WERI-Rb-1 (cell line): ENCODE results near the gene BBS2.

Experiments used
- DNase-seq: peaks from one replicate; pipeline ENCODE4 v3.0.0-alpha.2; 2020
- H3K27ac ChIP-seq: fragments of 250-450 bp; sonication (Bioruptor Pico); 2 replicates; pipeline ENCODE4 v1.5.1; 2020; ENCODE audit warnings: mild to moderate bottlenecking, moderate library complexity
- H3K27me3 ChIP-seq: fragments of 250-450 bp; sonication (Bioruptor Pico); 2 replicates; pipeline ENCODE4 v1.5.1; 2021; ENCODE audit warnings: mild to moderate bottlenecking, low read depth, moderate library complexity; ENCODE audit not compliant: insufficient read depth, severe bottlenecking
- H3K36me3 ChIP-seq: fragments of 250-450 bp; sonication (Bioruptor Pico); 2 replicates; pipeline ENCODE4 v1.5.1; 2020; ENCODE audit warnings: mild to moderate bottlenecking, moderate library complexity
- H3K4me3 ChIP-seq: 2 replicates; pipeline ENCODE4 v1.5.1; 2011; ENCODE audit warnings: low read depth, mild to moderate bottlenecking, control low read depth, low read length
- H3K9me3 ChIP-seq: fragments of 250-450 bp; sonication (Bioruptor Pico); 2 replicates; pipeline ENCODE4 v1.5.1; 2021; ENCODE audit warnings: mild to moderate bottlenecking, moderate library complexity; ENCODE audit not compliant: severe bottlenecking
- CTCF ChIP-seq: IDR thresholded peaks from 2 replicates; pipeline ENCODE4 v1.5.1; 2011; ENCODE audit warnings: low read depth, mild to moderate bottlenecking, control low read depth, inconsistent platforms, low read length

BBS2 gene

GRCh38 chr16:56547949-56548567 lies 28.2 kb upstream of the BBS2 start:
- Histone ChIP-seq H3K27me3 (no peaks in the 10 kb centered on the region), H3K27ac (no peak overlapping the region), H3K9me3 (no peaks in the 10 kb centered on the region), H3K36me3 (no peaks in the 10 kb centered on the region), H3K4me3 (no peak overlapping the region)
- DNase-seq = no peak
- no peak for TF ChIP-seq CTCF

- no peak overlapping the region for H3K4me3 ChIP-seq
- no peaks in the 10 kb centered on the region for H3K9me3 ChIP-seq
- no peak for DNase-seq
- no peak for TF ChIP-seq CTCF
- no peaks in the 10 kb centered on the region for H3K27me3 ChIP-seq
- H3K36me3 ChIP-seq = no peaks in the 10 kb centered on the region
- H3K27ac ChIP-seq = no peak overlapping the region
These were observed 27.5 kb upstream of the BBS2 start for GRCh38 chr16:56547120-56547948.

- H3K36me3 ChIP-seq = no peaks in the 10 kb centered on the region
- H3K9me3 ChIP-seq = no peaks in the 10 kb centered on the region
- no peak for TF ChIP-seq CTCF
- no peak for DNase-seq
- no peak overlapping the region for H3K4me3 ChIP-seq
- no peaks in the 10 kb centered on the region for H3K27me3 ChIP-seq
- H3K27ac ChIP-seq = no peak overlapping the region
These were observed 22.2 kb upstream of the BBS2 start for GRCh38 chr16:56542039-56542438.

- H3K27ac ChIP-seq = no peak overlapping the region
- no peak for DNase-seq
- H3K27me3 ChIP-seq = no peaks in the 10 kb centered on the region
- no peak overlapping the region for H3K4me3 ChIP-seq
- H3K9me3 ChIP-seq = no peaks in the 10 kb centered on the region
- no peak for TF ChIP-seq CTCF
- H3K36me3 ChIP-seq = no peaks in the 10 kb centered on the region
These were observed 19.8 kb upstream of the BBS2 start for GRCh38 chr16:56539656-56540055.

- H3K36me3 ChIP-seq = no peaks in the 10 kb centered on the region
- no peak overlapping the region for H3K4me3 ChIP-seq
- no peak overlapping the region for H3K27ac ChIP-seq
- H3K27me3 ChIP-seq = no peaks in the 10 kb centered on the region
- no peak for DNase-seq
- TF ChIP-seq CTCF = no peak
- H3K9me3 ChIP-seq = no peaks in the 10 kb centered on the region
These were observed 18.5 kb upstream of the BBS2 start for GRCh38 chr16:56538331-56538730.
